LNCAP (cell line): Measurements from ENCODE around the gene FPR3.

ENCODE experiments used
- CTCF ChIP-seq: fragments of 450-650 bp; IDR thresholded peaks from 2 replicates; pipeline ENCODE4 v1.5.1; 2017; ENCODE audit warnings: mild to moderate bottlenecking

The FPR3 gene

GRCh38 chr19:51755571-51755970, 39.4 kb upstream of the FPR3 start:
- TF ChIP-seq CTCF, result no peak

GRCh38 chr19:51760697-51761356, 34.1 kb upstream of the FPR3 start, which contains the start of gene FPR2:
TSS of gene FPR2 (plus strand) at chr19:51761180. CDS start at chr19:51768659, 7,479 bp downstream.
- no peak for TF ChIP-seq CTCF

GRCh38 chr19:51761696-51762095, 33.3 kb upstream of the FPR3 start:
- TF ChIP-seq CTCF, result no peak

GRCh38 chr19:51765086-51765485, 29.9 kb upstream of the FPR3 start:
- no peak for TF ChIP-seq CTCF

- no peak for TF ChIP-seq CTCF
Observed at GRCh38 chr19:51766461-51766860, 28.5 kb upstream of the FPR3 start.

GRCh38 chr19:51771376-51772130, 23.4 kb upstream of the FPR3 start:
- TF ChIP-seq CTCF, result no peak

GRCh38 chr19:51772977-51773376, 22.0 kb upstream of the FPR3 start:
- no peak for TF ChIP-seq CTCF
